ENCODE measurements around the gene RAPGEFL1.
A peak's percentile ranks its signal among the peaks of the same experiment; 100 is the strongest.
"Not testable (repeated sequence)": the region's sequence is repeated elsewhere in the genome, so short reads cannot be mapped to it uniquely, and the experiment has no call there.

The RAPGEFL1 gene, protein sequence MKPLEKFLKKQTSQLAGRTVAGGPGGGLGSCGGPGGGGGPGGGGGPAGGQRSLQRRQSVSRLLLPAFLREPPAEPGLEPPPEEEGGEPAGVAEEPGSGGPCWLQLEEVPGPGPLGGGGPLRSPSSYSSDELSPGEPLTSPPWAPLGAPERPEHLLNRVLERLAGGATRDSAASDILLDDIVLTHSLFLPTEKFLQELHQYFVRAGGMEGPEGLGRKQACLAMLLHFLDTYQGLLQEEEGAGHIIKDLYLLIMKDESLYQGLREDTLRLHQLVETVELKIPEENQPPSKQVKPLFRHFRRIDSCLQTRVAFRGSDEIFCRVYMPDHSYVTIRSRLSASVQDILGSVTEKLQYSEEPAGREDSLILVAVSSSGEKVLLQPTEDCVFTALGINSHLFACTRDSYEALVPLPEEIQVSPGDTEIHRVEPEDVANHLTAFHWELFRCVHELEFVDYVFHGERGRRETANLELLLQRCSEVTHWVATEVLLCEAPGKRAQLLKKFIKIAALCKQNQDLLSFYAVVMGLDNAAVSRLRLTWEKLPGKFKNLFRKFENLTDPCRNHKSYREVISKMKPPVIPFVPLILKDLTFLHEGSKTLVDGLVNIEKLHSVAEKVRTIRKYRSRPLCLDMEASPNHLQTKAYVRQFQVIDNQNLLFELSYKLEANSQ

DNA sequence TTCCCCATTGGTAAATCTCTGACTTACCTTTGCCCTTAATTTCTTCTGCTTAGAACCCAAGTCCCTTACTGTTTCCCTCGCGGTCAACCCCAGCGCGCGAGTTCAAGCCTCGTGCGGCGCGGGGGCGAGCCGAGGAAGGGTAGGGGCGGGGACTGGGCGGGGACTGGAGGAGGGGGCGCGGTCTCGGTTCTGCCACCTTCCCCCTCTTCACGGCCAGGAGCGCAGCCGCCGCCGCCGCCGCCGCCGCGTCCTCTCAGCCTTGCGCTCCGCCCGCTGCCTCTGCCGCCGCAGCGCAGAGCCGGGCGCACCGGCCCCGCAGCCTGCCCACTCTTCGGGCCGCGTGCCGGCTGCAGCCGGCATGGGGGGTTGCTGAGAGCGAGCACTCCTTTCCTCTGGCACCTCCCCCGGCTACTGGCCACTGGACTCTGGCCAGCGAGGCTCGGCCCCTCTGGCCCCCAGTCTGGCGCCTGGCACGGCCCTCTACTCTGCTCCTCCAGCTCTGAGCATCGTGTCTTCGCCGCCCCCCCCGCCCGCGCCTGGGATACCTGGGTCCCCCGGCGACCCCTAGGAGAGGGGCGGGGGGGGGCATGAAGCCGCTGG is at the start of gene RAPGEFL1:
Gene RAPGEFL1 (plus strand): TSS at position 196 of the 600 bp plus-strand sequence. CDS start 392 bp downstream, at position 588.
- Histone ChIP-seq H3K27me3 (ENCODE audit: control insufficient read depth, insufficient read depth, low read length) (no peaks in the 10 kb centered on the region), H3K4me1 (ENCODE audit: control insufficient read depth, insufficient read depth, low read length) (peaks cover 25% of the 10 kb centered on the region), H3K36me3 (ENCODE audit: control insufficient read depth, insufficient read depth, low read length) (peaks cover 27% of the 10 kb centered on the region), H3K27ac (ENCODE audit: low read depth, low read length) (no peak within 1 kb of the TSS), H3K9me3 (ENCODE audit: control insufficient read depth, insufficient read depth, low read depth, low read length) (no peaks in the 10 kb centered on the region), H3K4me3 (ENCODE audit: low read depth, low read length) (peak within 1 kb of the TSS; percentile 66), H3K9ac (ENCODE audit: low read length) (peak within 1 kb of the TSS; percentile 31)

DNA sequence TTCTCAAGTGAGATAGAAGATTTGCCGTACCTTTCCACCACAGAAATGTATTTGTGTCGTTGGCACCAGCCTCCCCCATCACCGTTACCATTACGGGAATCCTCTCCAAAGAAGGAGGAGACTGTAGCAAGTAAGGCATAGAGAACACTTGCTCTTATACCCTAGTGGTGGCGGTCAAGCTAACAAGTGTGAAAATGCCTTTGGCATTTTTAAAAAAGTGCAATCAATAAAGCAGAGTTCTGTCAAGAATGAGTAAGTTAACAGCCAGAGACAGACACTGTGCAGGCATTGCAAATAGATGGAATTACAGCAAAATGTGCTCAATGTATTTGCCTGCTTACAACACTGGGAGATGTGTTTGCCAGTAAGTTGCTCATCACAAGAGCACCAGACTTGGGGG is 47.8 kb upstream of the RAPGEFL1 start:
- no peak overlapping the region for H3K9ac ChIP-seq (ENCODE audit: low read length)
- no peak overlapping the region for H3K4me3 ChIP-seq (ENCODE audit: low read depth, low read length)
- peaks cover 82% of the 10 kb centered on the region for H3K36me3 ChIP-seq (ENCODE audit: control insufficient read depth, insufficient read depth, low read length)
- no peak overlapping the region for H3K27ac ChIP-seq (ENCODE audit: low read depth, low read length)
- 0 out of 2 replicates have a peak, but pooled peaks cover 1% of the 10 kb centered on the region for H3K4me1 ChIP-seq (ENCODE audit: control insufficient read depth, insufficient read depth, low read length)
- H3K9me3 ChIP-seq (ENCODE audit: control insufficient read depth, insufficient read depth, low read depth, low read length), result no peaks in the 10 kb centered on the region
- H3K27me3 ChIP-seq (ENCODE audit: control insufficient read depth, insufficient read depth, low read length), result no peaks in the 10 kb centered on the region

DNA sequence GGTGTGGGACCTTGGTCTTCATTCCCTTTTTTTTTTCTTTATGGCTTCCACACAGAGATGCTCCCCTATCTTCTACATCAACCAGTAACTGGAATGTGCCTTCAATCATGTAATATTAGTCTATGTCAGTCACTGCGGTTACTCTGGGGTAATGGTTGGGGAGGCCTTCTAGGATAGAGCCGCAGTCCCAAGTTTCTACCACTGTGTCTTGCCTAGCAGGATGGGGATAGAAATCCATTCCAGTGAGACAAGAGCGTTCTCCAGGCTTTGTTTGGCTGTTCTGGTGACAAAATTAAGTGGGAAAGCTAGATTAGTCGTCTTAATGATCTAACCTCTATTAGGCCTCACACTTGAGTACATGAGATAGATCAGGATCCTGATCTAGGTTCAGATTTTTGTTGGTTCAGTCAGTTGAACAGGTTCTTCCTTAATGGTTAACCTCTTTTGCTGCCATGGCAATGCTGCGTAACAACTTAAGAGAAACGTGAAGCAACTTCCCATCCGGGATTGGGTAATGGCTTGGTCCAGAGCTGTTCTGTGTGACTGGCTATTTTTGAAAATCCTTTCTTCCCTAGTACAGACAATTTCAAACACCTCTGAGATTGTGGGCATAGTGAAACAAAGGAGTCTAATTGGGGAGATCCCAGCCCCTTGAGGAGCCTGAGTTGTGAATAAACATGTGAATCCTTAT is 46.8 kb upstream of the RAPGEFL1 start:
- no peaks in the 10 kb centered on the region for H3K4me1 ChIP-seq (ENCODE audit: control insufficient read depth, insufficient read depth, low read length)
- peaks cover 92% of the 10 kb centered on the region for H3K36me3 ChIP-seq (ENCODE audit: control insufficient read depth, insufficient read depth, low read length)
- H3K27ac ChIP-seq (ENCODE audit: low read depth, low read length), result no peak overlapping the region
- no peaks in the 10 kb centered on the region for H3K27me3 ChIP-seq (ENCODE audit: control insufficient read depth, insufficient read depth, low read length)
- no peak overlapping the region for H3K4me3 ChIP-seq (ENCODE audit: low read depth, low read length)
- no peak overlapping the region for H3K9ac ChIP-seq (ENCODE audit: low read length)
- no peaks in the 10 kb centered on the region for H3K9me3 ChIP-seq (ENCODE audit: control insufficient read depth, insufficient read depth, low read depth, low read length)

GRCh38 chr17:40134184-40134583 is 43.1 kb upstream of the RAPGEFL1 start:
- H3K9me3 ChIP-seq (ENCODE audit: control insufficient read depth, insufficient read depth, low read depth, low read length), result no peaks in the 10 kb centered on the region
- no peak overlapping the region for H3K9ac ChIP-seq (ENCODE audit: low read length)
- no peaks in the 10 kb centered on the region for H3K27me3 ChIP-seq (ENCODE audit: control insufficient read depth, insufficient read depth, low read length)
- H3K4me3 ChIP-seq (ENCODE audit: low read depth, low read length), result no peak overlapping the region
- peaks cover 3% of the 10 kb centered on the region for H3K4me1 ChIP-seq (ENCODE audit: control insufficient read depth, insufficient read depth, low read length)
- peaks cover 87% of the 10 kb centered on the region for H3K36me3 ChIP-seq (ENCODE audit: control insufficient read depth, insufficient read depth, low read length)
- H3K27ac ChIP-seq (ENCODE audit: low read depth, low read length), result no peak overlapping the region

DNA sequence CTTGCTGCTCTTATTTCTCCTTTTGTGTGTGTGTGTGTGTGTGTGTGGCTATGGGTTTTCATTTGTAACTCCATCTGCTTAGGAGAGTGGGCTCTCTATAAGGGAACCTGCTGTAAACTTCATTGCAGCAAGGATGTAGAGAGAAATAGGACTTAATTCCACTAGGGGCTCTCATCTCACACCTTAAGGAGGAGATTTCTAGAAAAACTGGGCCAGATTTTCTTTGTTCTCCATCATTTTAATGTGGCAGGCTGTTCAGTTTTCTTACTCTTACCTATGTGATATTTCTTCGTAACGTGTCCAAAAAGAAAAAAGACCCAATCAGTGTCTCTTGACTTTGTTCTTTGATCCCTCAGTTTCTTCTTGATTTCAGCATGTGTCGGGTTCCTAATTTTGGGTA is 41.5 kb upstream of the RAPGEFL1 start:
- Histone ChIP-seq H3K9ac (ENCODE audit: low read length) (no peak overlapping the region), H3K27me3 (ENCODE audit: control insufficient read depth, insufficient read depth, low read length) (no peaks in the 10 kb centered on the region), H3K27ac (ENCODE audit: low read depth, low read length) (no peak overlapping the region), H3K9me3 (ENCODE audit: control insufficient read depth, insufficient read depth, low read depth, low read length) (no peaks in the 10 kb centered on the region), H3K4me1 (ENCODE audit: control insufficient read depth, insufficient read depth, low read length) (peaks cover 7% of the 10 kb centered on the region), H3K4me3 (ENCODE audit: low read depth, low read length) (no peak overlapping the region), H3K36me3 (ENCODE audit: control insufficient read depth, insufficient read depth, low read length) (peaks cover 70% of the 10 kb centered on the region)

DNA sequence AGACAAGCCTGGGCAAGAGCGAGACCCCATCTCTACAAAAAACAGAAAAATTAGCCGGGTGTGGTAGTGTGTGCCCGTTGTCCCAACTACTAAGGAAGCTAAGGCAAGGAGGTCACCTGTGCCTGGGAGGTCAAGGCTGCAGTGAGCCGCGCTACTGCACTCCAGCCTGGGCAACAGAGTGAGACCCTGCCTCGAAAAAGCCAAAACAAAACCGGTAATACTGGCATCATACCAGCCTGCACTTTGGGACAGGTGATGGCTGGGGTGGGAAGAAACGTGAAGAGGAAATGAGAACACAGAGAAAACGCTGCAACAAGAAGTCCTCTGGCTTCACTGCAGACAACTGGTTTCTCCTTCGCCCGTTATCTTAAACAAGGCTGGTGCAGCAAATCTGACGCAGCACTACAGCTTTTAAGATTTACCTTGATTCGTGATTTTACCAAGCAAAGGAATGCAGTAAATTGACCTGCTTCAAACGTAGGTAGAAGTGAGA is 37.7 kb upstream of the RAPGEFL1 start:
- Histone ChIP-seq H3K4me1 (ENCODE audit: control insufficient read depth, insufficient read depth, low read length) (peaks cover 11% of the 10 kb centered on the region), H3K27me3 (ENCODE audit: control insufficient read depth, insufficient read depth, low read length) (no peaks in the 10 kb centered on the region), H3K36me3 (ENCODE audit: control insufficient read depth, insufficient read depth, low read length) (peaks cover 54% of the 10 kb centered on the region), H3K4me3 (ENCODE audit: low read depth, low read length) (peak overlapping the region; percentile 92), H3K9me3 (ENCODE audit: control insufficient read depth, insufficient read depth, low read depth, low read length) (no peaks in the 10 kb centered on the region), H3K9ac (ENCODE audit: low read length) (peak overlapping the region; percentile 98), H3K27ac (ENCODE audit: low read depth, low read length) (peak overlapping the region; percentile 85)

DNA sequence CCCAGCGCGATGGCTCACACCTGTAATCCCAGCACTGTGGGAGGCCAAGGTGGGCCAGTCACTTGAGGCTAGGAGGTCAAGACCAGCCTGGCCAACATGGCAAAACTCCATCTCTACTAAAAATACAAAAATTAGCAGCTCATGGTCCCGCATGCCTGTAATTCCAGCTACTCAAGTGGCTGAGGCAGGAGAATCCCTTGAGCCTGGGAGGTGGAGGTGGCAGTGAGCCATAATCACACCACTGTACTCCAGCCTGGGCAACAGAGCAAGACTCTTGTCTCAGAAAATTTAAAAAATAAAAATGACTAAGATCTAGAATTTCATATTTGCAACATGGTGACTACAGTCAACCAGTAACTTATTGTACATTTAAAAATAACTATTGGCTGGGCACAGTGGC is 34.1 kb upstream of the RAPGEFL1 start:
- H3K27me3 ChIP-seq (ENCODE audit: control insufficient read depth, insufficient read depth, low read length); H3K27ac ChIP-seq (ENCODE audit: low read depth, low read length); H3K9ac ChIP-seq (ENCODE audit: low read length); H3K4me3 ChIP-seq (ENCODE audit: low read depth, low read length); H3K9me3 ChIP-seq (ENCODE audit: control insufficient read depth, insufficient read depth, low read depth, low read length): not testable (repeated sequence)
- Histone ChIP-seq H3K36me3 (ENCODE audit: control insufficient read depth, insufficient read depth, low read length) (peaks cover 42% of the 10 kb centered on the region), H3K4me1 (ENCODE audit: control insufficient read depth, insufficient read depth, low read length) (peaks cover 11% of the 10 kb centered on the region)

DNA sequence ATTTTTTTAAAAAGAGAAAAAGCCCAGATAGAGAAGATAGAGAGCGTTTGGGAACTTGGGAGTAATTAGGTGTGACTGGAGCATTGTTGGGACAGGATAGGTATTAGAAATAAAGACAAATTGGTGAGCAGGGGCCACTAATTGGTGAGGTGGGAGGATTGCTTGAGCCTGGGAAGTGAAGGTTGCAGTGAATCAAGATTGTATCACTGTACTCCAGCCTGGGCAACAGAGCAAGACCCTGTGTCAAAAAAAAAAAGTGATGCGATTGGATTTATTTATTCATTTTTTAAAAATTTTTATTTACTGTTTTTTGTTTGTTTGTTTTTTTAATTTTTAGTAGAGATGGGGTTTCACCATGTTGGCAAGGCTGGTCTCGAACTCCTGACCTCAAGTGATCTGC is 31.8 kb upstream of the RAPGEFL1 start:
- Histone ChIP-seq H3K9ac (ENCODE audit: low read length) (no peak overlapping the region), H3K27me3 (ENCODE audit: control insufficient read depth, insufficient read depth, low read length) (no peaks in the 10 kb centered on the region), H3K9me3 (ENCODE audit: control insufficient read depth, insufficient read depth, low read depth, low read length) (no peaks in the 10 kb centered on the region), H3K4me1 (ENCODE audit: control insufficient read depth, insufficient read depth, low read length) (peaks cover 3% of the 10 kb centered on the region; the same call in 1 of the 2 replicates), H3K4me3 (ENCODE audit: low read depth, low read length) (no peak overlapping the region), H3K36me3 (ENCODE audit: control insufficient read depth, insufficient read depth, low read length) (peaks cover 64% of the 10 kb centered on the region), H3K27ac (ENCODE audit: low read depth, low read length) (no peak overlapping the region)

DNA sequence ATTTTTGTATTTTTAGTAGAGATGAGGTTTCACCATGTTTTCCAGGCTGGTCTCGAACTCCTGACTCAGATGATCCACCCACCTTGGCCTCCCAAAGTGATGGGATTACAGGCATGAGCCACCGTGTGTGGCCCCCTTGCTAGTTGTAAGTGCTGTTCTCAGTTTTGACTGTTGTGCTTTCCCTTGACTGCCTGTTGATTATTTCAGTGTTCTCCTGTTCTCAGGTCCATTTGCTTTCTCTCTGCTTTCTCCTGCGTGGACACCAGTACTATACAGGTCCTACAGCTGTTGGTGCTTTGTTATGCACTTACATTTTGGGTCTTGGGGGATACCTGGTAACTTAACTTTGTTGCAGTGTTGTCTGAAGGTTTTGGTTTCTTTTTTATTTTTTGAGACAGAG is 28.7 kb upstream of the RAPGEFL1 start:
- Histone ChIP-seq H3K9me3 (ENCODE audit: control insufficient read depth, insufficient read depth, low read depth, low read length) (no peaks in the 10 kb centered on the region), H3K36me3 (ENCODE audit: control insufficient read depth, insufficient read depth, low read length) (peaks cover 69% of the 10 kb centered on the region), H3K4me1 (ENCODE audit: control insufficient read depth, insufficient read depth, low read length) (no peaks in the 10 kb centered on the region), H3K9ac (ENCODE audit: low read length) (no peak overlapping the region), H3K27ac (ENCODE audit: low read depth, low read length) (no peak overlapping the region), H3K27me3 (ENCODE audit: control insufficient read depth, insufficient read depth, low read length) (no peaks in the 10 kb centered on the region), H3K4me3 (ENCODE audit: low read depth, low read length) (no peak overlapping the region)

- H3K4me3 ChIP-seq (ENCODE audit: low read depth, low read length), result no peak overlapping the region
- H3K27me3 ChIP-seq (ENCODE audit: control insufficient read depth, insufficient read depth, low read length), result no peaks in the 10 kb centered on the region
- no peaks in the 10 kb centered on the region for H3K9me3 ChIP-seq (ENCODE audit: control insufficient read depth, insufficient read depth, low read depth, low read length)
- H3K36me3 ChIP-seq (ENCODE audit: control insufficient read depth, insufficient read depth, low read length), result peaks cover 86% of the 10 kb centered on the region
- H3K4me1 ChIP-seq (ENCODE audit: control insufficient read depth, insufficient read depth, low read length), result no peaks in the 10 kb centered on the region
- H3K9ac ChIP-seq (ENCODE audit: low read length), result no peak overlapping the region
- H3K27ac ChIP-seq (ENCODE audit: low read depth, low read length), result no peak overlapping the region
Observed at GRCh38 chr17:40150276-40150675, 27.0 kb upstream of the RAPGEFL1 start.
